Loucy (cell line): ENCODE data around the gene ABT1.

Experiments
- H2AFZ ChIP-seq: fragments of 200-600 bp; sonication (generic); 2 replicates; pipeline ENCODE4 v1.6.0; 2016; ENCODE audit warnings: antibody characterized with exemption, mild to moderate bottlenecking, low read length, moderate library complexity
- H3F3A ChIP-seq: fragments of 200-600 bp; 2 replicates; pipeline ENCODE4 v1.6.0; 2016; ENCODE audit warnings: antibody characterized with exemption, low read depth, mild to moderate bottlenecking
- H3K27me3 ChIP-seq: fragments of 200-600 bp; sonication (generic); 2 replicates; pipeline ENCODE4 v1.6.1; 2014; ENCODE audit warnings: low read length, mild to moderate bottlenecking; ENCODE audit not compliant: insufficient read depth, poor library complexity, severe bottlenecking
- H3K36me3 ChIP-seq: fragments of 200-600 bp; sonication (generic); 2 replicates; pipeline ENCODE4 v1.6.1; 2016; ENCODE audit warnings: low read length; ENCODE audit not compliant: insufficient read depth
- H3K4me1 ChIP-seq: fragments of 200-600 bp; sonication (generic); 2 replicates; pipeline ENCODE4 v1.5.1; 2014; ENCODE audit warnings: low read length, mild to moderate bottlenecking; ENCODE audit not compliant: insufficient read depth, poor library complexity, severe bottlenecking
- H3K4me2 ChIP-seq: fragments of 200-600 bp; sonication (generic); 2 replicates; pipeline ENCODE4 v1.6.0; 2014; ENCODE audit warnings: antibody characterized with exemption, low read length, low read depth, mild to moderate bottlenecking; ENCODE audit not compliant: poor library complexity, severe bottlenecking
- H3K4me3 ChIP-seq: fragments of 200-600 bp; sonication (generic); 2 replicates; pipeline ENCODE4 v1.5.1; 2014; ENCODE audit warnings: low read length, mild to moderate bottlenecking, mixed read lengths; ENCODE audit not compliant: poor library complexity, severe bottlenecking
- H3K79me2 ChIP-seq: fragments of 200-600 bp; sonication (generic); 2 replicates; pipeline ENCODE4 v1.6.1; 2014; ENCODE audit warnings: low read length; ENCODE audit not compliant: insufficient read depth
- H3K9ac ChIP-seq: fragments of 200-600 bp; sonication (generic); 2 replicates; pipeline ENCODE4 v1.6.0; 2014; ENCODE audit warnings: mild to moderate bottlenecking, low read depth, low read length, moderate library complexity; ENCODE audit not compliant: poor library complexity, severe bottlenecking
- H3K9me2 ChIP-seq: fragments of 200-600 bp; sonication (generic); replicated peaks from 2 replicates; pipeline ENCODE4 v1.6.1; 2016; ENCODE audit warnings: low read depth, low read length, mixed read lengths
- H3K9me3 ChIP-seq: fragments of 200-600 bp; sonication (generic); 2 replicates; pipeline ENCODE4 v1.6.1; 2014; ENCODE audit warnings: mild to moderate bottlenecking, antibody characterized with exemption, low read length, low read depth; ENCODE audit not compliant: insufficient read depth
- H4K20me1 ChIP-seq: fragments of 200-600 bp; sonication (generic); 2 replicates; pipeline ENCODE4 v1.6.0; 2014; ENCODE audit warnings: antibody characterized with exemption, low read length, mild to moderate bottlenecking; ENCODE audit not compliant: insufficient read depth, poor library complexity, severe bottlenecking
- CTCF ChIP-seq: fragments of 200-600 bp; sonication (generic); conservative IDR thresholded peaks from 2 replicates; pipeline ENCODE4 v1.5.1; 2014; ENCODE audit warnings: mild to moderate bottlenecking, antibody characterized with exemption, low read length
- EZH2phosphoT487 ChIP-seq: fragments of 200-600 bp; IDR thresholded peaks from 2 replicates; pipeline ENCODE4 v1.6.1; 2018; ENCODE audit warnings: antibody characterized with exemption, mild to moderate bottlenecking, moderate library complexity, borderline replicate concordance

ABT1 gene

GRCh38 chr6:26553635-26554446, 42.9 kb upstream of the ABT1 start:
- no peaks in the 10 kb centered on the region for H3K9me3 ChIP-seq
- H3K36me3 ChIP-seq, result no peaks in the 10 kb centered on the region
- H3F3A ChIP-seq, result peaks cover 7% of the 10 kb centered on the region
- no peaks in the 10 kb centered on the region for H3K79me2 ChIP-seq
- TF ChIP-seq CTCF (no peak), EZH2phosphoT487 (no peak)
- H4K20me1 ChIP-seq, result no peaks in the 10 kb centered on the region
- peak overlapping the region; percentile 96 for H3K4me2 ChIP-seq
- peaks cover 12% of the 10 kb centered on the region for H3K4me1 ChIP-seq
- no peaks in the 10 kb centered on the region for H3K9me2 ChIP-seq
- peak overlapping the region; percentile 83 for H3K4me3 ChIP-seq
- peak overlapping the region; percentile 88 for H3K9ac ChIP-seq
- no peaks in the 10 kb centered on the region for H3K27me3 ChIP-seq
- H2AFZ ChIP-seq, result peak overlapping the region; percentile 91

- Histone ChIP-seq H3K9ac (peak overlapping the region; percentile 88), H3K4me1 (peaks cover 12% of the 10 kb centered on the region), H2AFZ (peak overlapping the region; percentile 84), H3K9me2 (no peaks in the 10 kb centered on the region), H3K9me3 (no peaks in the 10 kb centered on the region), H3K4me2 (peak overlapping the region; percentile 96), H3K4me3 (peak overlapping the region; percentile 83), H3K36me3 (no peaks in the 10 kb centered on the region), H3K79me2 (no peaks in the 10 kb centered on the region), H3F3A (peaks cover 7% of the 10 kb centered on the region), H4K20me1 (no peaks in the 10 kb centered on the region), H3K27me3 (no peaks in the 10 kb centered on the region)
- TF ChIP-seq EZH2phosphoT487, result no peak
- TF ChIP-seq CTCF, result no peak
These were observed 42.4 kb upstream of the ABT1 start for GRCh38 chr6:26554447-26554696.

DNA sequence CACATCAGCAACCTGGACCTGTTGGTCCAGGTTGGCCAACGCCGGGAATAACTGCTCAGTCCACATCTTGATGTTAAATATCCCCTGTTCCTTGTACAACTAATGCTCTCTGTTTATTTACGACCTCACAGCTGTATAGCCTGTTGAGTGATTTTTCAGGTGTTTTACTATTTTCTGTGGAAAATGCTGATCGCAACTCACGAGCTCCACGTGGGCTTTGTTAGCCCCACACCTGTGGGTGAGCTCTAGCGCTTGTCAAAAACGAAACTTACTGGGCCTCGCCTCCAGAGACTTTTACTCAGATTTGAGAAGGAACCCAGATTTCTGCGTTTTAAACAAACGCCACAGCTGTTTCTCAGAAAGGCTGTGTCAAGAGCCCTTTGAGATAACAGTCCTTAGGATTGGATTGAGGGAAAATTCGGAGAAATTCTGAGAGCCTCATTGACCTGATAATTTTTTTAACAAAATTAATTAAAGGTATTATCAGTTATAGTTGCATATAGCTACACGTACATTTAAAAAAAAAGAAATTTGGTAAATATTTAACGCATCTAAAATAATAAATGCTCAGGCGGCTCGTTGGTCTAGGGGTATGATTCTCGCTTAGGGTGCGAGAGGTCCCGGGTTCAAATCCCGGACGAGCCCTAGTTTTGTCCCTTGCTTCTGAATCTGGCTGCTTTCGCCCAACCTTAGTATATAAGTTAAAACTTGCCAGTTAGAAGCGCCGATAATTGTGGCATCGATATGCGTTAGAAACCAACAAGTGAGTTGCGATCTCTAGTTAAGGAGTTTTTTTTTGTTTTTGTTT, 41.9 kb upstream of the ABT1 start:
- Histone ChIP-seq H3K4me2 (peak overlapping the region; percentile 96), H3K36me3 (no peaks in the 10 kb centered on the region)

More for the DNA sequence above, 41.9 kb upstream of the ABT1 start:
- Histone ChIP-seq H3K27me3 (no peaks in the 10 kb centered on the region), H3K79me2 (no peaks in the 10 kb centered on the region), H3K4me3 (peak overlapping the region; percentile 83), H4K20me1 (no peaks in the 10 kb centered on the region), H3K9me3 (no peaks in the 10 kb centered on the region), H3K9me2 (no peaks in the 10 kb centered on the region), H3K4me1 (peaks cover 12% of the 10 kb centered on the region), H3K9ac (peak overlapping the region; percentile 88), H2AFZ (peak overlapping the region; percentile 84), H3F3A (peaks cover 7% of the 10 kb centered on the region)
- no peak for TF ChIP-seq EZH2phosphoT487
- TF ChIP-seq CTCF, result no peak
